ENCODE results near the gene GRIN3A.
"Not testable (repeated sequence)": the region's sequence is repeated elsewhere in the genome, so short reads cannot be mapped to it uniquely, and the experiment has no call there.

GRIN3A gene

DNA sequence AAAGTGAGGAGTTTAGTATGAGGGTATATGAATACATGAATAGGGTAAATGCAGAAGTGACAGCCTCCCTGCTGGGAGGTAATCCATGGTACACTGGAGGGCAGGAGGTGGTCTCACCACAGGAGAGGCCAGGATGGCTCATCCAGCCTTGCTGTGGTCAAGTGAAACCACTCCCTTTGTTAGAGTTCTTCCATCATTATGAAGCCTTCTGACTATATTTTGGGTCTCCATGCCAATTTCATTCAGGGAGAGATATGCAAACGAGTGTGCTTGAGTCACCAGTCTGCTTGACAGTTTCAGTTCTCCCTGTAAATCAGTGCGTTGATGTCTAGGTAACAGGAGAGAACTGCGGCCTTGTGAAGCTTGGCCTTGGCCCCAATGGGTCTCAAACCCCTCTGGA lies 160.1 kb downstream of the GRIN3A start:
- no peak for DNase-seq (ENCODE audit: low spot score)

DNA sequence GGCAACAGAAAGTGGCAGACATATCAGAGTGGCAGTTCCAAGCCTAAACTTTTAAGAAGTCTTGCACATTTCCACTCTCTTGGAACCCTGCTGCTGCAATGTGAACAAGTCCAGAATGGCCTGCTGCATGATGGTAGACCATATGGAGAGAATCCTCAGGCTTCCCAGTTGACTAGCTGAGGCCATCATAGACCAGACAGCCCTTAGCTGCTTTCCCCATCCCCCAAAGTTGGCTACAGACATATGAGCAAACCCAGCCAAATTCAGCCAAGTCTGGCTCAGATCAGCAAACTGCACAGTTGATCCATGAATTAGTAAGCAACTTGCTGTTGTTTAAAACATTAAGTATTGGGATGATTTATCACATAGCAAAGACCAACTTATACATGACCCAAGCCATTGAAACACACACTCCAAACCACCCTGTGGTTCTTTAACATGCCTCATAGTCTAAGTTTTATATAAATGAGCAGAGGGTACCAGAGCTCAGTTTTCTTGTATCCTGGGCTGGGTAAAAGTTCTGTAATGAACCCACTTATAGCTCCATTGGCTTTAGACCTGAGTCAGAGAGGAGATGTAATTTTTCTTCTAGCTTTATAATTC lies 163.6 kb downstream of the GRIN3A start:
- DNase-seq (ENCODE audit: low spot score) = no peak

DNA sequence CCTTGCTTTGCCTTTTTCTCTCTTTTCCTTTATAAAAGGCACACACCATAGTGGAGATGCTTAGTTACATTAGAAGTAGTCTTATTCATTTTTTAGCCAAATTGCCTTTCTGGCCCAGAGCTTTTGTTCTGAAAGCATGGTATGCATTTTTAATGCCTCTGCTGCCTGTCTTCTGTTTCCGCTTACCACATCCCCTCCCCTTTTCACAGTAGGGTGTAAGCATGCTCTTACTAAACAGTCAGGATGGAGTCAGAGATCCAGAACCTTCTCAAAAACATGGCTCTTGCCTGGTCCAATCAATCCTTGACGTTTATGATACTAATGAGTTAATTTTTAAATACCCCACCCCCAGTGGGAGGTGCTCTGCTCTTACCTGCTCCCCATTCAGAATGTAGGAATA lies 166.1 kb downstream of the GRIN3A start:
- no peak for DNase-seq (ENCODE audit: low spot score)

DNA sequence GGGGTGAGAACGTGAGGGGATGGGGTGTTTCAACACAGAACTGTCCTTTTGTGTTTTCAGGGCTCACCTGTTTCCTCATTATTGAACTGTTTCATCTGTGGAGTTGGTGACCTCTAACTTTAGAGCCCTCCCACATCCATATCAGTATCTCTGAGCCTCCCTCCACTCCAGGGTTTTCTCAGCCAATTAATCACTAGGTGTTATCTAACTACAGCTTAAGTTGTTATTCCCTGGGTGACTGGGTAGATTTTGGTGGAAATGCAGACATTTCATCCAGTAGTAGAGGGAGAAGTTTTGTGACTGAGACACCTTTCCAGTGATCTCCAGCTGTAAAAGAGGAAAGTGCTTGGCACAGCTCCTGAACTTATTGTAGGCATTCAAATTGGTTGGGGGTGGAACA lies 167.3 kb downstream of the GRIN3A start:
- no peak for DNase-seq (ENCODE audit: low spot score)

DNA sequence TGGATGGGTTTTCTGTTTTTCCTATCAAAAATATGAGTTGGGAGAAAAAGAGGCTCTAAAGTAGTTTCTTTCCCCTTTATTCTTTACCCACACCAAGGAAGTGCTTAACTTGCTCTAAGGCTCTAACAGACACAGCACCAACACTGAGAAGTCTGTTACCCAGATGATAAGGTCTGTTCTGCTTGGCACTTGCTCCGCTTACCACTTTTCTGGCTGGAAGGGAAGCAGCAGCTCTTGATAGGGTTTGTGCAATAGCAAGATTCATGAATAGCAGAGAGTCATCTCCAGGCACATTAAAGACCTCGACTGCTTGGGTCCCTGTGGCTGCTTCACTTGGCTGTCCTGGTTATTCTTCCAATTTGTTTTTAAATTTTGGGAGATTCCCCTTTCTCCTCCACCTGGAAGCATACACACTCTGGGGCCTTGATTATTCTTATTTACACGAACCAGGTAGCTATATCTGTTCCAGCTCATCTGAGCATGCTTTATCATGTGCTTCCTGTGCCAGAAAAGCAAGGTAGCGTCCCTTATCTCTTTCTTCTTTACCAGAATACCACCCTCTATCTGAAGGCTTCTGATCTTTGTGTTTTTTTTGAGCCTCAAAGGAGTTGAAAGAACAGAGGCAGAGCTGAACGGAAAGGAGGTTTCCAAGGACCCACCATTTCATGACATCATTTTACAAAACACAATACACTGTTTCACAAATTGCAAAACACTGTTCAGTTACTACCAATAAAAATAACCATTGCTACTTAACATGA lies 168.5 kb downstream of the GRIN3A start:
- peak; percentile 28 for DNase-seq (ENCODE audit: low spot score)

DNA sequence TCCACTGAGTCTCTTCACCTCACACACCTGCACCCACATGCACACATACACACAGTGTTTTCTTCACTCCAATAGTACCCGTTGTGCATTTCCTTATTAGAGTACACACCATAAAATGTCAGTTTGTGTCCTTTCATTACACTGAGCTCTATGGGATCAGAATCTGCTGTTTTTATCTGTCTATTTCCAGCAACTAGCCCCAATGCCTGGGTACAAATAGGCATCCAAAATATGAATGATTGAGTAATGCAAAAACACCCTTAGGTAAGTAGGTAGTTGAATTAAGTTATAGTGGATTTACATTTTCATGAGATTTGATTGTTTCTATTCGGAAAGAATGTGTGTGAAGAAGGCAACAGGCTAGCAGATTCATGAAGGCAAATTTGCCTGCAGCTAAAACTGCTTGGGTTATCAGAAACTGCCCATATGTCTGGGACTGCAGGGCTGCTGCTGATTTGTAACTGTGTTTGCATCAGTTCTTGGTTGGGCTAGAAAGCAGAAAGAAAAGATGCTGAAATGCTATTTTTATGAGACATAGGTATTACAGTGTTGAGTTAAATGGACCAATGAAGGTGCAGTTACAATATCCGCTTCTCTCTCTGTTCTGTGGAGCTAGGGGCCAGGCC lies 170.6 kb downstream of the GRIN3A start:
- no peak for DNase-seq (ENCODE audit: low spot score)

DNA sequence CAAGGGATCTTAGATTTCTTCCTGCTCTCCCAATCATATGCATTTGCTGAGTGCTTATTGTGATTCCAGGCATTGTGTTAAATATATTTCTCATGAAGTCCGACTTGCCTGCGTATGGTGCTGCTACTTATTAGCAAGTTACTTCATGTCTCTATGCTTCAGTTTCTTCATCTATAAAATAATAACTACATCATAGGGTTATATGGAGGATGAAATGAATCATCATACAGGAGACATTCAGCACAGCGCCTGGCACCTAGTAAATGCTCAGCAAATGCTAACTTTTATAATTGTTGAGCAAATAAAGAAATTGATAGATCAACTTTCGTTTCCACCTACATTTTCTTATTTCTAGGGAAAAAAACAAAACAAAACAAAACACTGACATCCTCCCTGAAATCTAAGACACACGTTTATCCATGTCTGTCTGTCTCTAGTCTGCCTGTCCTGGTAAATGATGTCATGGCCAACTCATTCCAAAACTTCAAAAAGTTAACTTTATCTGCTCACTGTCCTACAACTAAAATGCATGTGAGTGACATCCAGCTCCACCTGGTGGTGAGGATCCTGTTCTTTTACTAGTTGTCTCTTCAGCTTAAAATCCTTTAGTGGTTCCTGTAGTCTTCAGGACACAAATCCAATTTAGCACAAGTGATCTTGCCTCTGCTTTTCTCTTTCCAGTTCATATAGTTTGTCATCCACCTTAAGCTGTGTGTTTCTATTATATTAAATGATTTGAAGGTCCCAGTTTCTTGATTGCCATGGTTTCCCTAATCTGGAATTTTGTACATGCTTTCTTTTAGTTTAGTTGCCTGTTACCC lies 171.3 kb downstream of the GRIN3A start:
- DNase-seq (ENCODE audit: low spot score) = peak; percentile 32

DNA sequence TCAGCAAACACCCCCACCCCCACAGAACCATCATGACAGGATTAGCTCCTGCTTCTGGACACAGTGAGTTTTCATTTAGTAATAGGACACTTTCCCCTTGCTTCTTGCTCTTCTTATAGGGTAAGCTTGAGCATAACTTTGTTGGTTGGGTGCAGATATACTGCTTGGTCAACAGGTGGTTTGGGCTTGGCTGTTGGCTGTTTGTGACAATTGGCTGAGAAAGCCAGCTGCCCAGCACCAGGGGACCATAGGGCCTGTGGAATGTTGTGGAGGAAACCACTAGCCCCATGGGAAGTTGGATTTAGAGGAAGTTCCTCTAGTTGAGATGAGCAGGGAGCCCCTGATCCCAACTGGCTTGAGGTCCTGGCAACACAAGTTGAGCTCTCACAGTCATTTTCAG lies 174.2 kb downstream of the GRIN3A start:
- DNase-seq (ENCODE audit: low spot score) = no peak

DNA sequence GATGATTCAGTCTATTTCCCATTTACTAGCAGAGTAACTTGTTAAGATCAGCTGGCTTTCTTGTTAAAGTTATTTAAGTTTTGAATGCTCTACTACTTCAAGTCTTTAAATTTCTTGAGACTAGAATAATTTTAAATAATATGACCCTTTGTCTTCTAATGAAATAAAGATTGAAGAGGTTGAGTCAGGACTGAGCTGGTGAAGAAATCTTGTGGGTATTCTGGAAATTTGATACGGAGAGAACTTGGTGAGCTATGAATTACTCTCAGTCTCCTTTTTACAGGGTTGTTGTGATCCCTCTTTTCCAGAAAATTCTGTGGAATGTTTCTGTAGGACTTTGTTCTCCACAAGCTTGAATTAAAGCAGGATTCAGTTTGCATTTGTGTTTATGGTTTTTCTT lies 175.5 kb downstream of the GRIN3A start:
- no peak for DNase-seq (ENCODE audit: low spot score)

DNA sequence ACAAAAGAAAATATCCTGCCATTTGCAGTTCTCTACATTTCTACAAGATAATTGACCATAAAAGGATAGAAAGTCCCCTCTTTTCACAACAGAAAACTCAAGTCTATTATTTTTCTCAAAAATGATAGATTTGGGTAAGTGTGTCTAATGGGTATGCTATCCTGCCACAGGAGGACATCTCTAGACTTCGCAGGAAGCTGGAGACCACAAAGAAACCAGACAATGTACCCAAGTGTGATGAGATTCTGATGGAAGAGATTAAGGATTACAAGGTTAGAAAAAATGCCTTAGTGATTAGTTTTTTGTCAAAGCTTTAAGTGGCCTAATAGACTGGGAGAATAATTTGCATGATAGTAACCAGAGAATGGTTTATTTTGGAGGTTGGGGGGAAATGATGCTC lies 176.7 kb downstream of the GRIN3A start:
- no peak for DNase-seq (ENCODE audit: low spot score)

DNA sequence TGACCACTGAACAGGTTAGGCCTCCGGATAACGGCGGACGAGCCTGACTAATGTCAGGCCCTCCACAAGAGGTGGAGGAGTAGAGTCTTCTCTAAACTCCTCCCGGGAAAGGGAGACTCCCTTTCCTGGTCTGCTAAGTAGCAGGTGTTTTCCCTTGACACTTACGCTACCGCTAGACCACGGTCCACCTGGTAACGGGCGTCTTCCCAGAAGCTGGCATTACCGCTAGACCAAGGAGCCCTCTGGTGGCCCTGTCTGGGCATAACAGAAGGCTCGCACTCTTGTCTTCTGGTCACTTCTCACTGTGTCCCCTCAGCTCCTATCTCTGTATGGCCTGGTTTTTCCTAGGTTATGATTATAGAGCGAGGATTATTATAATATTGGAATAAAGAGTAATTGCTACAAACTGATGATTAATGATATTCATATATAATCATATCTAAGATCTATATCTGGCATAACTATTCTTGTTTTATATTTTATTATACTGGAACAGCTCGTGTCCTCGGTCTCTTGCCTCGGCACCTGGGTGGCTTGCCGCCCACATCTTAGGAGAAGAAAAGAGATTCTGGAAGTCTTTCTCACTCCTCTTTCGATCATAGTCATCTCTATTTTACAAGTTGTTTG lies 188.9 kb downstream of the GRIN3A start:
- DNase-seq (ENCODE audit: low spot score) = not testable (repeated sequence)

DNA sequence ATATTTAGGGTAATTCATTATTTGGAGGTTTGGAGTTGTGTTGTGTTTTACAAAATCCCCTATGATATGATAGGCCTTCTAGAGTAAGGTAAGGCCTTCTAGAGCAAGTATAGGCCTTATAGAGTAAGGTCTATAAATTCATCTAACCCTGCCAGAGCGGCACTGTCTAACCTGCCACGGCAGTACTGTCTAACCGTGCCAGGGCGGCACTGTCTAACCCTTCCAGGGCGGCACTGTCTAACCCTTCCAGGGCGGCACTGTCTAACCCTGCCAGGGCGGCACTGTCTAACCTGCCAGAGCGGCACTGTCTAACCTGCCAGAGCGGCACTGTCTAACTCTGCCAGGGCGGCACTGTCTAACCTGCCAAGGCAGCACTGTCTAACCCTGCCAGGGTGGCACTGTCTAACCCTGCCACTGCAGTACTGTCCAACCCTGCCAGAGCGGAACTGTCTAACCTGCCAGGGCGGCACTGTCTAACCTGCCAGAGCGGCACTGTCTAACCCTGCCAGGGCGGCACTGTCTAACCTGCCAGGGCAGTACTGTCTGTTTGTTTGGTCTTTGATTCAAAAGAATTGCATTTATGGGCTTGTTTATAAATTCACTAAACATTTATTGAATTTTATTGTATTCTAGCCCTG lies 195.2 kb downstream of the GRIN3A start:
- no peak for DNase-seq (ENCODE audit: low spot score)

DNA sequence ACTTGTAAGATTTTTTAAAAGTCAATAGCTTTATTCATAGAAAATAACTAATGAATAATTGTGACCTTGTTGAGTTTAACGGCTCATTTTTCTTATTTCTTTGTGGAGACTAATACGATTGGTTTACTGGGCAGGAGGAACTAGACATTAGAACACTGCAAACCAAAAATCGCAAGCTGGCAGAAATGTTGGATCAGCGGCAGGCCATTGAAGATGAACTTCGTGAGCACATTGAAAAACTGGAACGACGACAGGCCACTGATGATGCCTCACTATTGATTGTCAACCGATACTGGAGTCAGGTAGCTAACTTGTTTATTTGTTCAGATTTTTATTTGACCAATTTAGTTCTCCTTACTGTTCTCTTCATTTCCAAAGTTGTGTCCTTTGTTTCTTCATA lies 198.4 kb downstream of the GRIN3A start:
- no peak for DNase-seq (ENCODE audit: low spot score)

DNA sequence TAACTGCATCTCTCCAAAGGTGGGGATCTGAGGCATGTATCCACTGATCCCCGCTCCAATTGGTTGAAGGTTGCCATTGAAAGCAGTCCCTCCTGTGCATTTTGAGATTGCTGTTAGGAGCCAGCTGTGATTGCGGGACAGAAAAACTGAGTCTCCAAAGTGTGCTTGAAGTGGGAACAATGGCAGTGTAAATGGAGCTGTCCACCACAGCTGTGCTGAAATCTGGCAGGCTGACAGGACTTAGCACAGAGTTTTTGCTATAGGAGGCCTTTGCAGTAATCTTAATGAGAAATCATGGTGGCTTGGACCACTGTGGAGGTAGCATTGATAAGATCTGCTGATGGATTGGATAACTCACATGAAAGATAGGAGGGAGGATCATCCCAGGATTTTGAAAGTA lies 201.5 kb downstream of the GRIN3A start:
- no peak for DNase-seq (ENCODE audit: low spot score)

DNA sequence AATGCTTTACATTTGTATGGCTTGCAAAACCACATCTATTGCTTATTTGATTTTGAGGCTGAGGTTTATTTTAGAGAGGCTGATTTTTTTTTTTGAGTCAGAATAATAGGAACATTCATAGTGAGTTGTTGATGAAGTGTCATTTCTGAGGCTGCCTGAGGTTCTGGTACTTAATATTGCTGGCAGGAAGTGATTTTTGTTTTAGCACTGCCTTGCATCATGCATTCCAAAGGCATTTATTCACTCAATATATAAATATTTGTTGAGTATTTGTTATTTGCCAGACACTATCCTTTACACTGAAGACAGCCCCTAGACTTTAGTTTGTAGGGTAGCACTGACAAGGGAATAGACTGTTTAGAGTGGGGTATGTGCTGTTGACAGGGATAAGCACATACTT lies 202.1 kb downstream of the GRIN3A start:
- no peak for DNase-seq (ENCODE audit: low spot score)

DNA sequence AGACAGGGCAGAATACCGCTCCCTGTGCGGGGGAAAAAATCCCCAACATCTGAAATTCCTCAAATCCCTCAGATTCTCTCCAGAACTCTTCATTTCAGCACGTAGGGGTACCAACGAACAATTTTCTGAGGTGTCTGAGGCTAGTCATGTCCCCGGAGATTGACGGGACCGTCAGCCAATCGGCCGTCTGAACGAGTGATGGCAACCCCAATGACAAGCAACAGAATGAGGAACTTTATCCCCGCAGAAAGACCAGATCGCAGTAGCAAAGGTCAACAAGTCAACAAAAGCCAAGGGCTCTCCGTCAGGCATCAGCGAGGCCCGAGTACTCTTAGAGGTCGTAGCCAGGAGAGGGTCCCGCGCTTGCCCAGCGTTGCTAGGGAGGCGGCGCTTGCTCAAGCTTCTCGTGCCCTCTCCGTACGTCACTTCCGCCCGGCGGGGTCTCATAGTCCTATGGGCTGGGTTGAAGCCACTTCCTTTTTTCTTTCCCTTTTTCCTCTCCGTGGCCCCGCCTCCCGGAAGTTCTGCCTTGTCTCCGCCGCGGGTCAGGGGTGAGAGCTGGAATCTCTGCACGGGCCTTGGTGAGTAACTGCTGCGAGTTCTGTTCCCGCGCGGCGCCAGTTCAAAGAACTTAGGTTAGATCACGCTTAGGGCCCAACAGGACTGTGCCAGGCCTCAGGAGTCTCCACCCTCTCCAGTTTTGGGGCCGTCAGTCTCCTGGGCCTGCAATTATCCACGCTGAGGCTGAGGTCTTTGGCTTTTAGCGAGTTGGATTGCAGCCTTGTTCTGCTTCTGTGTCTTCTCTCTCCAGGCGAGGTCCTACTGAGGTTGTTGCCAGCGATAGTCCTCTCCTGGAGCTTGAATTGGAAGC lies 204.9 kb downstream of the GRIN3A start, which contains the start of gene RNF20:
TSS of gene RNF20 (plus strand) at position 520 of the 871 bp plus-strand sequence. CDS start 1,571 bp downstream, outside the sequence.
- peak; percentile 100 for DNase-seq (ENCODE audit: low spot score)

DNA sequence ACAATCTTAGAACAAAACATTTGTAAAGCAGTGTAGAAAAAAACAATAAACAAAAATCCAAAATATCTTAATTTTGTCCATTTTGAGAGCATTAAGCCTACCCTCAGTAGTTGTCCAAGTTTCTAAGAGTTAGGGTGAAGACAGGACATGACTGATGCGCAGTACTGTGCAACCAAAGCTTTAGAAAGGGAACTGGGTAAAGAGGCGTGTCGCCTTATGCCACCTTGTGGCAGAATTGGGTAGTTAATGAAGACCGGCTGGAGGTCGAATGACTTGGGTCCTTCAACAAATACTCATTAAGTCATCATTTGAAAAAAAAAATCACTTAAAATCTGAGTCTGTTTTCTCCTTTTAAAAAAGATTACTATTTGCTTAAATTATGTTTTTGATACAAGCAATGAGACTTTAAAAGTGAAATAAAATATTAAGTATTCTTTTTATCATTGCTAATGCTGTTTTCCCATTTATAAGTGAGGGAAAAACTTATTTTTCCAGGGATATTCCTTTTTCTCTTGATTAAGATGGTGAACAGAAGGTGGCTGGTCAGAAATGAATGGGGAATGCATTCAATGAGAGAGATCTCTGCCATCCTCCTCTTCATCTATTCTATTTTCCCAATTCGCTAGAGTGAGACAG lies 208.3 kb downstream of the GRIN3A start:
- DNase-seq (ENCODE audit: low spot score) = peak; percentile 84

DNA sequence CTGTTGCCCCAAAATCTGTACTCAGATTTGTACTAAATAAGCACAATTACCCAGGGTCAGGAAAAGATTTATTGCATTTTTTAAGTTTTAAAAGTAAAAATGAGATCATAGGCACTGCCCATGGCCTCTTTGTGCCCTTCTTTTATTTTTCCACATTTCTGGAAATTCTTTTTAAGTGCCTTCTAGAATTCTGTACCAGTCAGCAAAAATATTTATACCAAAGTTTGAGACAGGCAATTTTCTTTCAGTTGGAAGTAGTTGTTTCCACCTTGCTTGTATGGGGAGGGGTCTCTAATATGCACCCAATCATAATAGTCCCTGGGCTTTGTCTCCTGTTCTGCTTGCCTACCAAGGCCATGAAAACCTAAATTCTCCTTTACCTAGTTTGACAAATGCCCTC lies 210.4 kb downstream of the GRIN3A start:
- no peak for DNase-seq (ENCODE audit: low spot score)

DNA sequence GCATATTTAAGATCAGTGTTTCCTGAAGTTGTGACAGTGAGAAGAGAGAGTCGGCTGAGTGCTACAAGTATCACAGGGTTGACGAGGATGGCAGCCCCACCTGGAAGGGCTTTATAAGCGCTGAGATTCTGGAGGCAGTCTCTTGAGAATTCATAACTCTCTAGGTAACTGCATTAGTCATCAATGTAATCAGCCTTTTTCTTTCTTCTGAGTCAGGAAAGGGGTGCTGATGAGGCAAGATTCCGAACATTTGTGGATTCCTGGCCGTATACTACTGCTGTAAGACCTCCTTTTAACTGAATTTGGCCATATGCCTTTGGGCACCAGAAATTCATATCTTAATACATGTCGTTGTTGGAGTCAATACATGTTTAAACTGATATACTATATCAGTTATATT lies 211.4 kb downstream of the GRIN3A start:
- no peak for DNase-seq (ENCODE audit: low spot score)

DNA sequence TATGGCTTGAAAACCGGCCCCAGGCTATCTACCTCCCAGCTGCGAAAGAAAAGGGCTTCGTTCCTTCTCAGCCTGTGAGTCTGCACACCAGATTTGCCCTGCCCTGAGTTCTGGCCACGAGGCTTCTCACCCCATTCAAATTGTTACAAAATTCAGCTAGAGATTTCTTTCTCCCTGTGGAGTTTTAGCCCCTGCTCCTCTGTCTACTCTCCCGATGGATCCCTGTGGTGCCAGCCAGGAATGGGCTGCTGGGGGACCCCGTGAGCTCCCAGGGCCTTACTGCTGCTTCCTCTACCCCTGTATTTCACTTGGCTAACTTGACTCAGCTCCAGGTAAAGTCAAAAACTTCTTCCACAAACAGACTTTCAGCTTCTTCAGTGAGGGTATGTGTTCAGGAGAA lies 214.1 kb downstream of the GRIN3A start:
- DNase-seq (ENCODE audit: low spot score) = no peak

Measured in CD4-positive, alpha-beta T cell treated with Interleukin-15 for 4 hours (primary cell).